ENCODE data around the gene ALDH1L1. TPM values are rescaled to one million over a fixed set of nuclear protein-coding genes. Genes with fewer than 3 reads are reported as not detected.
A peak's percentile ranks its signal among the peaks of the same experiment; 100 is the strongest.

Gene ALDH1L1
- total and polyA plus RNA-seq, 2 of the 4 experiments (the other 2 are of a cell fraction): not detected

- H2BK20ac ChIP-seq (ENCODE audit: low read depth, low read length): no peak overlapping the region
- no peak overlapping the region for H4K91ac ChIP-seq (ENCODE audit: insufficient read depth, low read depth, low read length)
- H3K79me1 ChIP-seq (ENCODE audit: low read depth in 1 of 2, low read length in 2 of 2): no peaks in the 10 kb centered on the region
- H3K18ac ChIP-seq (ENCODE audit: low read depth, low read length): no peak overlapping the region
- no peak overlapping the region for H3K4ac ChIP-seq (ENCODE audit: low read depth, low read length)
- H2AK5ac ChIP-seq (ENCODE audit: low read depth, low read length): no peak overlapping the region
- no peaks in the 10 kb centered on the region; the same call in 1 of the 2 replicates for H4K20me1 ChIP-seq (ENCODE audit: insufficient read depth, low read length)
- H2BK15ac ChIP-seq (ENCODE audit: low read depth, low read length): no peak overlapping the region
- H2AFZ ChIP-seq (replicated peaks; ENCODE audit: low read length, poor library complexity): peak overlapping the region; percentile 5
- dilution Hi-C loops (cut with HindIII; ENCODE audit: low sequenced_read_pairs, unreplicated experiment): no loop called here
- ChIA-PET CTCF (no interaction called here), POLR2A (ENCODE audit: unreplicated experiment) (no interaction called here)
- H3K4me1 ChIP-seq (ENCODE audit: control insufficient read depth, insufficient read depth, low read length): no peaks in the 10 kb centered on the region
- no peak overlapping the region for H3K27ac ChIP-seq (ENCODE audit: insufficient read depth, low read length)
- no peak overlapping the region for H3K56ac ChIP-seq (ENCODE audit: extremely low read depth, insufficient read depth, low read length)
- no peak overlapping the region for H2AK9ac ChIP-seq (replicated peaks; ENCODE audit: low read depth, low read length, poor library complexity)
- TF ChIP-seq MAZ (IDR thresholded peaks at IDR 0.05; ENCODE audit: borderline replicate concordance, low read depth, low read length) (no peak), RFX5 (IDR thresholded peaks at IDR 0.05; ENCODE audit: low read depth, low read length) (no peak), MXI1 (IDR thresholded peaks at IDR 0.05; ENCODE audit: borderline replicate concordance, low read depth, low read length) (no peak), CEBPB (IDR thresholded peaks at IDR 0.05; ENCODE audit: low read depth, low read length) (no peak), SMC3 (IDR thresholded peaks at IDR 0.05; ENCODE audit: low read depth, low read length) (no peak), FOS (IDR thresholded peaks at IDR 0.05; ENCODE audit: low read depth, low read length) (no peak)
- no peak overlapping the region for H3K9ac ChIP-seq (ENCODE audit: low read depth, low read length)
- in situ Hi-C loops (cut with MboI; ENCODE audit: low sequenced_read_pairs): no loop called here
- H3K36me3 ChIP-seq (ENCODE audit: control insufficient read depth, insufficient read depth, low read length): no peaks in the 10 kb centered on the region
- H4K8ac ChIP-seq (ENCODE audit: low read depth in 2 of 2, low read length in 2 of 2): no peak overlapping the region
- no TSS peak for BruUV-seq (replicated peaks)
- no peak overlapping the region for H4K5ac ChIP-seq (ENCODE audit: low read depth, low read length)
- no peak overlapping the region for H3K4me3 ChIP-seq (ENCODE audit: insufficient read depth, low read depth, low read length)
- DNase-seq: no peak
- intact Hi-C loops (cut with micrococcal nuclease): no loop called here
- ATAC-seq (ENCODE audit: low read depth): no peak
- no peak overlapping the region for H2BK5ac ChIP-seq (ENCODE audit: low read depth, low read length, poor library complexity, severe bottlenecking)
- 17% methylated on average over 1 of the region's 1 CpG; no CpG with 5 or more reads in 1 of the 2 experiments for WGBS, 2 experiments (ENCODE audit: extremely low coverage in 2 of 2, insufficient read length in 1 of 2)
- H3K23ac ChIP-seq (ENCODE audit: low read depth, low read length): no peak overlapping the region
- no peak overlapping the region for H3K14ac ChIP-seq (replicated peaks; ENCODE audit: low read depth, low read length)
- H3K9me3 ChIP-seq (ENCODE audit: control insufficient read depth, insufficient read depth, low read length): no peaks in the 10 kb centered on the region
- no peak overlapping the region for H3K4me2 ChIP-seq (ENCODE audit: low read depth, low read length)
- H3K27me3 ChIP-seq (ENCODE audit: control insufficient read depth, insufficient read depth, low read length): peaks cover 47% of the 10 kb centered on the region
- H2BK120ac ChIP-seq (ENCODE audit: low read depth, low read length): no peak overlapping the region
- no peaks in the 10 kb centered on the region for H3K9me1 ChIP-seq (ENCODE audit: insufficient read depth, low read length)
These were observed 976 bp upstream of the ALDH1L1 start for GRCh38 chr3:126181398-126181725.
